Measurements from ENCODE around the gene LMNB1. TPM values are rescaled to one million over a fixed set of nuclear protein-coding genes. Genes with fewer than 3 reads are reported as not detected.
"Not testable (repeated sequence)": the region's sequence is repeated elsewhere in the genome, so short reads cannot be mapped to it uniquely, and the experiment has no call there.

LMNB1 gene
- total RNA-seq, 1 donor from 2014 or later, result 11.8 TPM

GRCh38 chr5:126793097-126793496 is 16.2 kb downstream of the LMNB1 start:
- no peak for DNase-seq
- Histone ChIP-seq H3K4me3 (no peak overlapping the region), H3K36me3 (no peaks in the 10 kb centered on the region), H3K9me3 (no peaks in the 10 kb centered on the region), H3K27ac (no peak overlapping the region), H3K27me3 (no peaks in the 10 kb centered on the region), H3K4me1 (no peaks in the 10 kb centered on the region)
- intact Hi-C loops (cut with DNase I), result no loop called here
- TF ChIP-seq CTCF (IDR thresholded peaks at IDR 0.05), result no peak
- no peak for ATAC-seq

GRCh38 chr5:126793648-126794047 is 16.7 kb downstream of the LMNB1 start:
- ATAC-seq; H3K4me1 ChIP-seq; H3K36me3 ChIP-seq; H3K4me3 ChIP-seq; H3K9me3 ChIP-seq; DNase-seq; intact Hi-C loops (cut with DNase I); H3K27ac ChIP-seq; H3K27me3 ChIP-seq: not testable (repeated sequence)

- no peaks in the 10 kb centered on the region for H3K4me1 ChIP-seq
- no peak overlapping the region for H3K4me3 ChIP-seq
- no peaks in the 10 kb centered on the region for H3K27me3 ChIP-seq
- DNase-seq (no peak), ATAC-seq (no peak)
- H3K9me3 ChIP-seq, result no peaks in the 10 kb centered on the region
- TF ChIP-seq CTCF (IDR thresholded peaks at IDR 0.05), result no peak
- H3K27ac ChIP-seq, result no peak overlapping the region
- H3K36me3 ChIP-seq, result no peaks in the 10 kb centered on the region
- intact Hi-C loops (cut with DNase I), result no loop called here
Observed at GRCh38 chr5:126794157-126794828, 17.4 kb downstream of the LMNB1 start.

GRCh38 chr5:126799780-126800179 is 22.8 kb downstream of the LMNB1 start:
- Histone ChIP-seq H3K36me3 (no peaks in the 10 kb centered on the region), H3K27me3 (no peaks in the 10 kb centered on the region), H3K4me1 (no peaks in the 10 kb centered on the region), H3K4me3 (no peak overlapping the region), H3K27ac (no peak overlapping the region), H3K9me3 (no peaks in the 10 kb centered on the region)
- DNase-seq, result no peak
- no peak for TF ChIP-seq CTCF (IDR thresholded peaks at IDR 0.05)
- intact Hi-C loops (cut with DNase I), result loop anchor here (10.0 kb wide), 1 partner anchor 125 kb away; no protein-coding TSS in a partner anchor
- ATAC-seq, result no peak

- Histone ChIP-seq H3K9me3 (no peaks in the 10 kb centered on the region), H3K4me3 (no peak overlapping the region), H3K27me3 (no peaks in the 10 kb centered on the region), H3K36me3 (no peaks in the 10 kb centered on the region), H3K27ac (no peak overlapping the region), H3K4me1 (no peaks in the 10 kb centered on the region)
- DNase-seq (no peak), ATAC-seq (no peak)
- TF ChIP-seq CTCF (IDR thresholded peaks at IDR 0.05), result no peak
- intact Hi-C loops (cut with DNase I), result loop anchor here (10.0 kb wide), 1 partner anchor 127 kb away; no protein-coding TSS in a partner anchor
Observed at GRCh38 chr5:126801174-126801991, 24.4 kb downstream of the LMNB1 start.

- no peak overlapping the region for H3K27ac ChIP-seq
- no peaks in the 10 kb centered on the region for H3K36me3 ChIP-seq
- DNase-seq (no peak), ATAC-seq (no peak)
- intact Hi-C loops (cut with DNase I), result loop anchor here (10.0 kb wide), 1 partner anchor 127 kb away; no protein-coding TSS in a partner anchor
- no peak overlapping the region for H3K4me3 ChIP-seq
- H3K9me3 ChIP-seq, result no peaks in the 10 kb centered on the region
- no peaks in the 10 kb centered on the region for H3K27me3 ChIP-seq
- no peaks in the 10 kb centered on the region for H3K4me1 ChIP-seq
- TF ChIP-seq CTCF (IDR thresholded peaks at IDR 0.05), result peak; percentile 37
Observed at GRCh38 chr5:126801992-126802294, 25.0 kb downstream of the LMNB1 start.
